Esophagus (tissue), 2 donors: ENCODE results near the gene TNFRSF14. TPM values are rescaled to one million over a fixed set of nuclear protein-coding genes. Genes with fewer than 3 reads are reported as not detected.

Experiments
- H3K27ac ChIP-seq, 2 donors: one replicate each; pipeline ENCODE4 v1.5.1; 2013; ENCODE audit warnings: low read depth in 2 of 2, mild to moderate bottlenecking in 2 of 2, inconsistent platforms in 1 of 2, low read length in 1 of 2, moderate library complexity in 1 of 2
- H3K27me3 ChIP-seq, 2 donors: one replicate each; pipeline ENCODE4 v1.6.1; 2013; ENCODE audit warnings: low read length in 2 of 2, control low read depth in 1 of 2, mild to moderate bottlenecking in 1 of 2; ENCODE audit not compliant: insufficient read depth in 2 of 2, control insufficient read depth in 1 of 2
- H3K36me3 ChIP-seq, 2 donors: one replicate each; pipeline ENCODE4 v1.6.1; 2013; ENCODE audit warnings: low read length in 1 of 2; ENCODE audit not compliant: control insufficient read depth in 2 of 2, insufficient read depth in 2 of 2
- H3K4me1 ChIP-seq, 2 donors: one replicate each; pipeline ENCODE4 v1.6.1; 2013; ENCODE audit warnings: low read length in 1 of 2; ENCODE audit not compliant: control insufficient read depth in 2 of 2, insufficient read depth in 2 of 2
- H3K4me3 ChIP-seq, 2 donors: one replicate each; pipeline ENCODE4 v1.5.1; 2013; ENCODE audit warnings: low read length in 2 of 2, mild to moderate bottlenecking in 2 of 2, low read depth in 1 of 2, moderate library complexity in 1 of 2
- H3K9me3 ChIP-seq, 2 donors: one replicate each; pipeline ENCODE4 v1.6.1; 2013; ENCODE audit warnings: mild to moderate bottlenecking in 2 of 2, low read depth in 1 of 2, low read length in 1 of 2, moderate library complexity in 1 of 2; ENCODE audit not compliant: control insufficient read depth in 2 of 2, insufficient read depth in 1 of 2
- WGBS, 2 donors: extraction: QIAGEN DNeasy Blood & Tissue Kit; methylation state at CpG; one replicate each; pipeline ENCODE4 v1.1.7; 2013; 5-methylcytosine and 5-hydroxymethylcytosine counted together
- polyA plus RNA-seq, 2 donors: library from polyadenylated mRNA; stranded (reverse); fragments of 200-250 nt; gene quantifications; one replicate each; pipeline ENCODE4 v1.2.3, GENCODE V29; 2013
- donor health status: healthy with polysubstance abuse.
- donor health status: Bipolar disorder and iron deficiency.

TNFRSF14 gene
- polyA plus RNA-seq, 2 donors: 34.1 to 57.5 TPM

GRCh38 chr1:2584686-2585317 is 28.6 kb downstream of the TNFRSF14 start:
- peak overlapping the region; percentile 78 to 84 for H3K4me3 ChIP-seq
- WGBS, 2 donors: 38 to 46% methylated on average over 12 of the region's 12 CpGs
- peaks cover 14 to 21% of the 10 kb centered on the region in 2 donors for H3K4me1 ChIP-seq

DNA sequence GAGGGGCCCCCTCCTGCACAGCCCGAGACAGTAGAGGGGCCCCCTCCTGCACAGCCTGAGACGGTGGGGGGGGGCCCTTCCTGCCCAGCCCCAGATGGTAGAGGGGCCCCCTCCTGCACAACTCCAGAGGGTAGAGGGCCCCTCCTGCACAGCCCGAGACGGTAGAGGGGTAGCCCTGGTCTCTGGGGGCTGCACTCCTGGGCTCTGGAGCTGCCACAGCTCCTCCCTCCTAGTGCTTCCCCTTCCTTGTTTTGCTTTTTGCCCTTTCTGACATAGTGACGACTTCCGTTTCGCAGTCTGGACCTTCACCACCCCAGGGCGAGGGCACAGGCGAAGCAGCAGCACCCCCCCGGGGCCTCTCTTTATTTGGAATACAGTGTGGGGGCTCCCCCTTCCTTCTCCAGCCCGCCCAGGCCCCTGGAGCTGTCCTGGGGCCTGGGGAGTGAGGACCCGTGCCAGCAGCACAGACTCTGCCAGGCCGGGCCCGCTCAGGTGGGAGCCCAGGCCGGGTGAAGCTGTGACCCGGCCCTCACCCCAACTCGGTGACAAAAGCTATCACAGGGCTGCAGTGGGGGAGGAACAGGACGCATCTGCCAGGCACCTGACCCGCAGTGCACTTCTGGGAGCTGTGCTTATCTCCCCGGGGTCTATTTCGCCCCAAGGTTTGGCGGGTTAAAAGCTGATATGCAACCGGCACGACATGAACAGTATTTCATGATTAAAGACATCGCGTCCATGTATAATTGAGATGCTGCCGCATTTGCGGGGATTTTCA is 29.3 kb downstream of the TNFRSF14 start:
- Histone ChIP-seq H3K36me3 (peaks cover 0 to 12% of the 10 kb centered on the region in 2 donors), H3K4me1 (peaks cover 14 to 21% of the 10 kb centered on the region in 2 donors), H3K9me3 (no peaks in the 10 kb centered on the region), H3K27ac (peak overlapping the region; percentile 97 to 98), H3K4me3 (peak overlapping the region; percentile 78 to 84), H3K27me3 (no peaks in the 10 kb centered on the region)
- WGBS, 2 donors: 1% methylated on average over 26 to 28 of the region's 28 CpGs

More at GRCh38 chr1:2584686-2585317, 28.6 kb downstream of the TNFRSF14 start:
- Histone ChIP-seq H3K36me3 (peaks cover 0 to 12% of the 10 kb centered on the region in 2 donors), H3K27ac (peak overlapping the region; percentile 97 to 98), H3K9me3 (no peaks in the 10 kb centered on the region), H3K27me3 (no peaks in the 10 kb centered on the region)

- Histone ChIP-seq H3K27me3 (no peaks in the 10 kb centered on the region), H3K27ac (peak within 1 kb of the TSS; percentile 97 to 98), H3K4me1 (peaks cover 14 to 21% of the 10 kb centered on the region in 2 donors), H3K9me3 (no peaks in the 10 kb centered on the region), H3K36me3 (peaks cover 0 to 12% of the 10 kb centered on the region in 2 donors), H3K4me3 (peak within 1 kb of the TSS; percentile 78 to 84)
- 1% methylated on average over 83 to 107 of the region's 107 CpGs for WGBS, 2 donors
These were observed 30.2 kb downstream of the TNFRSF14 start, which contains the start of gene PRXL2B for GRCh38 chr1:2586154-2587070. TSS of gene PRXL2B (plus strand) at chr1:2586777. CDS start at chr1:2586886, 109 bp downstream.

DNA sequence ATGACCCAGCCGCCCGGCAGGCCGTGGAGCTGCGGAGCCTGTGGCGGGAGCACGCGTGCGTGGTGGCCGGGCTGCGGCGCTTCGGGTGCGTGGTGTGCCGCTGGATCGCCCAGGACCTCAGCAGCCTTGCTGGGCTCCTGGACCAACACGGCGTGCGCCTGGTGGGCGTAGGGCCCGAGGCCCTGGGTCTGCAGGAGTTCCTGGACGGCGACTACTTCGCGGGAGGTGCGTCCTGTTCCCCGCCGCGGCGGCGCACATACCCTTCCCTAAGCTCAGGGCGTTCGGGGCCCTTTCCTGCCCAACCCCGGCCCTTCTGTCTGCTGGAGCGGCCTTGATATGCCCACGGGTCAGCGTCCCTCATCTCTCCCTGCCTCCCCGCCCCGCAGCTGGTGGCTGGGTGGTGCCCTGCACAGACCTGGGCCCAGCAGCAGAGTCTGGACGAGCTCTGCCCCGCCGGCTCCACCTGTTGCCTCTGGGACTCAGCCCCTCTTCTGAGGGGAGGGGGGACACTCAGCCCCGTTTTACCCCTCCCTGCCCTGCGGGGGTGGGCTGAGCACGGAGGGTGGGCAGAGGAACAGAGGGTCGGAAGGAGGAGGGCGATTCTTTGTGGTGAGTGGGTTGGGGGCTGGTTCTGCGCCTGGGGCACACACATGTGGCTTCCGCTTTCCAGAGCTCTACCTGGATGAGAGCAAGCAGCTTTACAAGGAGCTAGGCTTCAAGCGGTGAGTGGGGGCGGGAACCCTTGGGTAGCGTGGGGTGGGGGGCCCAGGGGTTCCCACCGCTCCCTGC is 31.1 kb downstream of the TNFRSF14 start:
- Histone ChIP-seq H3K27ac (peak overlapping the region; percentile 14 to 70), H3K36me3 (peaks cover 0 to 12% of the 10 kb centered on the region in 2 donors), H3K4me1 (peaks cover 14 to 21% of the 10 kb centered on the region in 2 donors), H3K4me3 (peak overlapping the region; percentile 64 to 84), H3K9me3 (no peaks in the 10 kb centered on the region), H3K27me3 (no peaks in the 10 kb centered on the region)
- 9 to 14% methylated on average over 41 to 52 of the region's 52 CpGs for WGBS, 2 donors

DNA sequence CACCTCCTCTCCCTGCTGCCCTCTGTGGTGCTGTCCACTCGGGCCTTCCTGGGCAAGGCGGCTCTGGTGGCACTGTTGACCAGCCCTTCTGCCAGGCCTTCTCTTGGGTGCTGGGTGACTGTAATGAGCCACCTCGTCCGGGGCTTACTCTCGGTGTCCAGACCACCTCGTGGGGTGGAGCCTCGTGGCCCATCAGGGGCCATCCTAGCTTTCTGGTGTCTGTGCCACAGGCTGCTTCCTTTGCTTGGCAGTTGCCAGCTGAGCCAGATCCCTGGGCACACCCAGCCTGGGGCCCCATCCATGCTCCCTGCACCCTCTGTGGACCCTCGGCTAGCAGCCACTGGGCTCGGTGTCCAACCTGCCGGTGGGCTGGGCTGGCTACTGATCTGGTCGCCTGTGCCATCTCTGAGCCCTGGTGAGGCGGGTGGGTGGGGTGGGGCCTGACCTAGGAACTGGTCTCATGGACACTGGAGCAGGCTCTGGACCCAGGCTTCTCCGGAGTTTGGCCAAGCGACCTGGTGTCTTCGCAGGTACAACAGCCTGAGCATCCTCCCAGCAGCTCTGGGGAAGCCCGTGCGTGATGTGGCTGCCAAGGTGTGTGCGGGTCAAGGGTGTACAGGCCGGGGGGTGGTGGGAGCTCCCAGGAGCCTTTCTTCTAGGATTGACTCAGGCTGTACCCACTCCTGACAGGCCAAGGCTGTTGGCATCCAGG is 31.8 kb downstream of the TNFRSF14 start:
- WGBS, 2 donors: 81 to 83% methylated on average over 19 of the region's 19 CpGs
- peak overlapping the region in 1 of 2 donors; percentile 84 for H3K4me3 ChIP-seq

DNA sequence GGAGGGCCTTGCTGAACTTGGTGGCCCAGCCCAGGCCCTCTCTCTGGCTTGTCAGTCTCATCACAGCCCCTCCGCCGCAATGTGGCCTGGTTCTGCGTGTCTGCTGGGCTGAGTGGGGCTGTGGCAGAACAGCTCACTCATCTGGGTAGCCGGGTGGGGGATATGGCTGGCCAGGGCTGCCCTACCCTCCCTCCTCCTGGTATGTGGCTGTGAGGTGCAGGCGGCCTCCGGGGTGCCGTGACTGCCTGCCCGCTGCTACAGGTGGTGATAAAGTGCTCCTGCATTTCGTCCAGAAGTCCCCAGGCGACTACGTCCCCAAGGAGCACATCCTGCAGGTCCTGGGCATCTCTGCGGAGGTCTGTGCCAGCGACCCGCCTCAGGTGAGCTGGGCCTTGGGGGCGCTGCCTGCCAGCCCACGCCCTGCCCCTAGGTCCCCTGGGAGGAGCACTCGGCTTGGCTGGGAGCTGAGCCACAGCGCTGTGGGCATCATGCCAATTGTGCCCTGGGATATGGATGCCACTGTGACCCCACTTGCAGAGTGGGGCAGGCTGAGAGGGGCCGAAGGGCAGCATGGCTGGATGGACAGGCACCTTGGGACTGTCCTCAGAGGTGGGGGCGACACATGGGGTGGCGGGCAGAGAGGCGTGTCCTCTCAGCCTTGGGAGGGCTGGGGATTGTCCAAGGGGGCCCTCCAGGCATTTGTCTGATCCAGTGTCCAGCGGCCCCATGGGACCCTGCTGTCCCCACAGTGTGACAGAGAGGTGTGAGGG is 32.7 kb downstream of the TNFRSF14 start:
- H3K27ac ChIP-seq: no peak overlapping the region
- no peaks in the 10 kb centered on the region for H3K9me3 ChIP-seq
- H3K4me1 ChIP-seq: peaks cover 19 to 33% of the 10 kb centered on the region in 2 donors
- no peaks in the 10 kb centered on the region for H3K27me3 ChIP-seq
- peaks cover 0 to 12% of the 10 kb centered on the region in 2 donors for H3K36me3 ChIP-seq
- no peak overlapping the region for H3K4me3 ChIP-seq
- 82% methylated on average over 22 to 23 of the region's 23 CpGs for WGBS, 2 donors

More for the DNA sequence above, 31.8 kb downstream of the TNFRSF14 start:
- peaks cover 16 to 27% of the 10 kb centered on the region in 2 donors for H3K4me1 ChIP-seq
- peaks cover 0 to 12% of the 10 kb centered on the region in 2 donors for H3K36me3 ChIP-seq
- H3K27me3 ChIP-seq: no peaks in the 10 kb centered on the region
- no peak overlapping the region for H3K27ac ChIP-seq
- no peaks in the 10 kb centered on the region for H3K9me3 ChIP-seq

- 91 to 94% methylated on average over 25 of the region's 25 CpGs for WGBS, 2 donors
- no peak overlapping the region for H3K4me3 ChIP-seq
- no peaks in the 10 kb centered on the region for H3K9me3 ChIP-seq
- no peak overlapping the region for H3K27ac ChIP-seq
- peaks cover 0 to 12% of the 10 kb centered on the region in 2 donors for H3K36me3 ChIP-seq
- H3K27me3 ChIP-seq: no peaks in the 10 kb centered on the region
- H3K4me1 ChIP-seq: peaks cover 17 to 37% of the 10 kb centered on the region in 2 donors
These were observed 33.5 kb downstream of the TNFRSF14 start for GRCh38 chr1:2589431-2590232.
